PFSK-1 (cell line): ENCODE results near the gene FNIP2.
A peak's percentile ranks its signal among the peaks of the same experiment; 100 is the strongest.

Source experiments
- FOXP2 ChIP-seq: optimal IDR thresholded peaks from 2 replicates; pipeline ENCODE3; 2011; ENCODE audit warnings: borderline replicate concordance, control low read depth, inconsistent platforms; ENCODE audit not compliant: insufficient read depth; ENCODE audit errors: extremely low read length, extremely low read depth
- POLR2AphosphoS5 ChIP-seq: IDR thresholded peaks from 2 replicates; pipeline ENCODE4 v1.6.1; 2012; ENCODE audit warnings: low read depth, mild to moderate bottlenecking, control low read depth, low read length, moderate library complexity
- REST ChIP-seq, 2 experiments: IDR thresholded peaks; 2 replicates each; pipeline versions ENCODE4 v1.6.1 to v1.8.0; 2011 to 2012; ENCODE audit warnings: low read depth in 2 of 2, low read length in 2 of 2, control low read depth in 1 of 2, inconsistent platforms in 1 of 2, mild to moderate bottlenecking in 1 of 2, moderate library complexity in 1 of 2; ENCODE audit not compliant: insufficient read depth in 1 of 2
- SIN3A ChIP-seq: IDR thresholded peaks from 2 replicates; pipeline ENCODE4 v1.6.1; 2012; ENCODE audit warnings: mild to moderate bottlenecking, low read length, moderate library complexity, borderline replicate concordance; ENCODE audit not compliant: insufficient read depth
- TAF1 ChIP-seq: IDR thresholded peaks from 2 replicates; pipeline ENCODE4 v1.6.1; 2012; ENCODE audit warnings: low read length, control low read depth, borderline replicate concordance; ENCODE audit not compliant: insufficient read depth

FNIP2 gene

GRCh38 chr4:158758142-158758541, 10.7 kb upstream of the FNIP2 start:
- TF ChIP-seq SIN3A, result no peak
- TF ChIP-seq TAF1, result no peak
- TF ChIP-seq POLR2AphosphoS5, result no peak
- no peak for TF ChIP-seq FOXP2
- TF ChIP-seq REST (IDR thresholded peaks at IDR 0.05; ENCODE audit: insufficient read depth in 1 of 2, low read depth in 2 of 2, low read length in 2 of 2), result no peak

DNA sequence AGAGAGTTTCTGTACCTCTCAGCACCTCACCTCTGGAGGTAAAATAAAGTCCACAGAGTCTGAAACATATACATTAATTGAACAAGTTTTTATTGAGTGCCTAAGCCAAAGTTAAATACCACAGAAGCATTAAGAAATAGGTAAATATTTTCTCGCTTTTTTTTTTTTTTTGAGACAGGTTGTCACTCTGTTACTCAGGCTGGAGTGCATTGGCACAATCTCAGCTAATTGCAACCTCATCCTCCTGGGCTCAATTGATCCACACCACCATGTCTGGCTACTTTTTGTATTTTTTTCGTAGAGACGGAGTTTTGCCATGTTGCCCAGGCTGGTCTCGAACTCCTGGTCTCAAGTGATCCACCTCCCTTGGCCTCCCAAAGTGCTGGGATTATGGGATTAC, 10.1 kb upstream of the FNIP2 start:
- TF ChIP-seq REST (IDR thresholded peaks at IDR 0.05; ENCODE audit: insufficient read depth in 1 of 2, low read depth in 2 of 2, low read length in 2 of 2) (no peak), TAF1 (no peak), FOXP2 (no peak), SIN3A (no peak)

DNA sequence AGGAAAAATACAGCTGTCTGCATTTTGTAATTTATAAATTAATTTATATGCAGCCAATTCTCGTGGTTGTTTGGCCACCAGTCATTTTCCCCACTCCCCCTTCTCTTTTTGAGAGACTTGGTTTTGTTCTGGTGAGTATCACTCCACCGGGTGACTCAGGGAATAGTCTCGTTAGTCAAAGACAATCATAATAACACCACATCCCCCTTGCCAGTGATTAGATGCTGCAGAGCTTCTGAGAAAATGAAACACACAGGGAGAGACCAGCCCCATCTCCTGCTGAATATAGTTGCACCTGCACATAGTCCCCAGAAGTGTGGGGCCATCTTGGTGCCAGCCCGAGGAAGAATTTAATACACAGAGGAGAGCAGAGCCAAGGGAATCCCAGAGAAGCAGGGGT, 8.0 kb upstream of the FNIP2 start:
- no peak for TF ChIP-seq POLR2AphosphoS5
- no peak for TF ChIP-seq FOXP2
- TF ChIP-seq TAF1, result no peak
- no peak for TF ChIP-seq SIN3A
- no peak for TF ChIP-seq REST (IDR thresholded peaks at IDR 0.05; ENCODE audit: insufficient read depth in 1 of 2, low read depth in 2 of 2, low read length in 2 of 2)

DNA sequence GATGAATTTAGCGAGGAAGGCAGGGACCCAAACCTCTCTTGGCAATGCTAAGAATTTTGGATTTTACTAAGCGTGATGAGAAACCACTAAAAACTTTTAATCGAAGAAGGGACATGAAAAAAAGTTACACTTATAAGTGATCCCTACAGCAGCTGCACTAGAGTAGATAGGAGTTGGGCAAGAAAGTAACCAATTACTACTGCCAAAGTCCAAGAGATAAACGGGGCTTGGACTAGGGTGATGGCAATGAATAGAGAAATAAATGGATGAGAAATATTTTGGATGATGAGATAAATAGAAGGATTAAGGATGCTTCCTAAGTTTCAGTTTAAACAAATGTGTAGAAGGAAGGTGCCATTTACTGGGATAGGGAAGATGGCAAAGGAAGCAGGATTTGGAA, 6.3 kb upstream of the FNIP2 start:
- no peak for TF ChIP-seq FOXP2
- no peak for TF ChIP-seq REST (IDR thresholded peaks at IDR 0.05; ENCODE audit: insufficient read depth in 1 of 2, low read depth in 2 of 2, low read length in 2 of 2)
- TF ChIP-seq POLR2AphosphoS5, result no peak
- TF ChIP-seq TAF1, result no peak
- TF ChIP-seq SIN3A, result no peak

DNA sequence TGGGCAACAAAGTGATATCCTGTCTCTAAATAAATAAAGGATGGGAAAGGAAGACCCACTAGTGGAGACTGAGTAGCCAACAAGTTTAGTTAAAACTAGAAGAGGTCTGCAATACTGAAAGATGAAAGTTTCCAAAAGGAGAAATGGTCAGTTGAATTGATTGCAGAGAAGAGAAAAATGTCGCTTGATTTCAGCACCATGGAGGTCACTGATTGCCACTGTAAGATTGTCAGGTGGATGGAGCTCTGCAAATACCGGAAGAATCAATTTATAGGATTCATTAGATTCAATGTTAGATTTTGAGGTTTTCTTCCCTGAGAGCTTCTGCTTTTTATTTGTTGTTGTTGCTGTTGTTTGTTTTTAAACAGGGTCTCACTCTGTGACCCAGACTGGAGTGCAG, 5.4 kb upstream of the FNIP2 start:
- peak in 1 of 2 experiments; percentile 83; a peak in 2 of 4 replicates for TF ChIP-seq REST (IDR thresholded peaks at IDR 0.05; ENCODE audit: insufficient read depth in 1 of 2, low read depth in 2 of 2, low read length in 2 of 2)
- no peak for TF ChIP-seq POLR2AphosphoS5
- no peak for TF ChIP-seq SIN3A
